ENCODE data around the gene MRPL55.

- no peak for TF ChIP-seq EZH2 (IDR thresholded peaks at IDR 0.05)
- TF ChIP-seq, protein P1, sequence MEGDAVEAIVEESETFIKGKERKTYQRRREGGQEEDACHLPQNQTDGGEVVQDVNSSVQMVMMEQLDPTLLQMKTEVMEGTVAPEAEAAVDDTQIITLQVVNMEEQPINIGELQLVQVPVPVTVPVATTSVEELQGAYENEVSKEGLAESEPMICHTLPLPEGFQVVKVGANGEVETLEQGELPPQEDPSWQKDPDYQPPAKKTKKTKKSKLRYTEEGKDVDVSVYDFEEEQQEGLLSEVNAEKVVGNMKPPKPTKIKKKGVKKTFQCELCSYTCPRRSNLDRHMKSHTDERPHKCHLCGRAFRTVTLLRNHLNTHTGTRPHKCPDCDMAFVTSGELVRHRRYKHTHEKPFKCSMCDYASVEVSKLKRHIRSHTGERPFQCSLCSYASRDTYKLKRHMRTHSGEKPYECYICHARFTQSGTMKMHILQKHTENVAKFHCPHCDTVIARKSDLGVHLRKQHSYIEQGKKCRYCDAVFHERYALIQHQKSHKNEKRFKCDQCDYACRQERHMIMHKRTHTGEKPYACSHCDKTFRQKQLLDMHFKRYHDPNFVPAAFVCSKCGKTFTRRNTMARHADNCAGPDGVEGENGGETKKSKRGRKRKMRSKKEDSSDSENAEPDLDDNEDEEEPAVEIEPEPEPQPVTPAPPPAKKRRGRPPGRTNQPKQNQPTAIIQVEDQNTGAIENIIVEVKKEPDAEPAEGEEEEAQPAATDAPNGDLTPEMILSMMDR (IDR thresholded peaks at IDR 0.05): no peak
Observed at GRCh38 chr1:228071839-228072657, 37.1 kb downstream of the MRPL55 start.
